ENCODE data around the gene SERPINI1.

SERPINI1 gene

DNA sequence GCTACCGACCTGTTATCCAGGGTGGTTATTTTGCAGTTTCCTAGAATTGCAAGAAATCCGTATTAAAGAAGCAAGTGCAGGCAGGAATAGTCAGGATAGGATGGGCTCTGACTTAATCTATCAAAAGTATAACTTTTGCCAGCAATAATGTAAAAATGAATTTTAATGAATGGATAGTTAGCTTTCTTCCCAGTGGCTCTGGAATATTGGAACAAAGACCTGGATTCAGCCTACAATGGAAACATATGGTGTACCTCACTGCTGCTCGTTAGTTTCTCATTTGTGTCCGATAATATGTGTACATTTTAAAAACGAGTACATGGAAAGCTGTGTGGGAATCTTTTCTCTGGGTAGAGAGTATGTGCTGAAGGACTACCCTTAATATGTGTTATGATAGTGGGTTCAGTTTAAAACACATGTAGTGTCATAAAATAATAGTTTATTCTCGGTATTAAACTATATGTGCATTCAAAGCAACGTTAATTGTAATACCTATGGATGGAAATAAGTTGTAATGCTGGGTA is 805 bp downstream of the SERPINI1 start:
- no peak for DNase-seq

DNA sequence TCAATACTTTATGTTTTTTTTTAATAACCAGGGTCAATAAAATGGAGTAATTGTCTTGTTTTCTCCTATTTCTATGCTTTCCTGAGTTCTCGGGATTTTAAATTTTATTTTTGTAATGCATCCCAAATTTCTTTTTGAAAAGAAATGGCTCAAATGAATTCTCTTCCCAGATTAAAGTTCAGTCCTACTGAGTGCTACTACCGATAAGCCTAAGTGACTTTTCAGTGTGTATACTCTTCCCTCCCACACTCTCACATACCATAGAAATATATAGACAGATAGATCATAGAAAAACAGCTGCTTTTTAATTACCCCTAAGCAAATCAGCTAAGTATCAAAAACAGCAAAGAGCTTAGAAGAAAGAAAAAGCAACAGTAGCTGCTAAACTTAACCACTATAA is 1.5 kb downstream of the SERPINI1 start:
- no peak for DNase-seq

DNA sequence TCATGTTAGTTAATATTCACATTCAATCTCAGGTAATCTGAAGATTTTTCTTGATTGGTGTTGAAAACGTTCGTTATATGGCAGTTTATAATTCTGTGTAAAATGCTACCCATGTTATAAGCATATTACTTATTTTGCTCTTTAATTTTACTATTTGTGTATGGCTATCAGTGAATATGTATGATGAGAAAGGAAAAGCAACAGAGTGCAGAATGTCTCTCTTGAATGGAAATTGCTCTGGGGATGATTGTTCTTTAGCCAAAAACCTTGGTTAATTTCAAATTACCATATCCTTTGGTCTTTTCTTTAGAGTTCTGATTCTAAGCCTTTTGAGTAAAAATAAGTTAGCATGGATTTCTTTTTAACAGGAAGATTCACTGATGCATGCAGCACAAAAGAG is 2.5 kb downstream of the SERPINI1 start:
- DNase-seq = no peak

DNA sequence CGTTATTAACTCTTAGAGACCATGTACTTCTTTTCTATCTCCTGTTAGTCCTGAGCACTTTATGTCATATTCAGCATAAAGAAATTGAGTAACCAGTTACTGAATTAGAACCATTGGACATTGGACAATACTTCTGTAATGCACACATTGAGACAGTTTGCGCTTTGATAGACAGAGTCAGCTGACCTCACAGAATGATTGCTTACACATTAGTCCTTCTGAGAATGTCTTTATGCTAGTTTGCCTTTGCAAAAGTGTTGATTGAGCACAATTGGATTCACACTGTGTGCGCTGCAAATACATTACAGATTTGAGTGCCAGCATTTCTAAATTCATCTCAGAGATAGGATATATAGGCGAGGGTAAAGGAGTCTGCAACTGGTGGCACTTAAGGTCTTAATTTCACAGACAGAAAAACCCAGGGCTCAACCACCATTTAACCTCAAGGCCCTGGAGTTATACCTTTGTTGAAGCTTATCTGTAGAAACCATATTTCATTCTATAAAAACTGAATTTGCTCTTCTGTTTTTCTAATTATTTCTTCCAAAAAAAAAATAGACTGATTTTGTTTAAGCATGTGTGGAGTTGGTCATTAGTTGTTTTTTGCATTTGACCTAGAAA is 3.8 kb downstream of the SERPINI1 start:
- no peak for DNase-seq

DNA sequence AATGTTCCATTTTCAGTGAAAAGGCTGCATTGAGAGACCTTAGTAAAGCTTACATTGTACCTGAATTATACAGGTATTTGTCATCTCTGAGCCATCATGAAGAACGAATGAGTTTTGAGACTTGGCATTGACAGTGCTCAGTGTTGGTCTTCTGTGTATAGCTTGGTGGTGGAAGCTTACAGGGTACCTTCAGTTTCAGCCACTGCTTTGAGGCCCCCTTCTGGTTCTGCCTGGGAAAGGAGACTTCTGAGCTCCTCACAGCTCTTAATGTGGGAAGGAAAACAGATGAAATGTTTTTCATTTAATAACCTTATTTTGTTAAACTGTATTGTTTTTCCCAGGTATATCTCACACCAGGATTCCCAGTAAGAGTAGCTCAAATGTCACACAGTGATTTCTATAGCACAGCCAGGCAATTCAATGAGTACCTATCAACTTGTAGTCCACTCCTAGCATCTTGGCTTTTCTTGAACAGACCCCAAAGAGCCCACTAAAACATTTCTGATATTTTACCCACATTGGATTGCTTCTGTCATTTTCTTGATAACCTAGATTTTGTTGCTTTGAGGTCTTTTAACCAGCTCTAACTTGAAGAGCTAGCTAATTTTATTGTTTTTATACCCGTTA is 5.6 kb downstream of the SERPINI1 start:
- peak in 1 of 2 donors; percentile 22 for DNase-seq

DNA sequence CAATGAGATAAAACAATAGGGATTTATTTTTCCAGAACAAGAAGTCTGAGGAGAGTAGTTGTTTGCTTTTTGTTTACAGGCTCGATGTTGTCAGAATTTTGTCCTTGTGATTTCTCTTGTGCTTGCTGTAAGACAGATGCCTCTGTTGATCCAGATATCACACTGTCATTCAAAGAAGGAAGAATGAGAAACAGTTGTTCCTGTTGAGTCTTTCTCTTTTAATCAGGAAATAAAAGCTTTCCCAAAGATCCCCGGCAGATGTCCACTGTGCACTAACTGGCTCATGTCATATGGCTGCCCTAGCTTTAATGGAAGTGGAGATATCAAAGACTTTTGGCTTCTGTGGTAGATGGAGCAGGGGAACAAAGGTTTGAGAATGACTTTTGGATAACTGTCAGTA is 6.8 kb downstream of the SERPINI1 start:
- DNase-seq = no peak

DNA sequence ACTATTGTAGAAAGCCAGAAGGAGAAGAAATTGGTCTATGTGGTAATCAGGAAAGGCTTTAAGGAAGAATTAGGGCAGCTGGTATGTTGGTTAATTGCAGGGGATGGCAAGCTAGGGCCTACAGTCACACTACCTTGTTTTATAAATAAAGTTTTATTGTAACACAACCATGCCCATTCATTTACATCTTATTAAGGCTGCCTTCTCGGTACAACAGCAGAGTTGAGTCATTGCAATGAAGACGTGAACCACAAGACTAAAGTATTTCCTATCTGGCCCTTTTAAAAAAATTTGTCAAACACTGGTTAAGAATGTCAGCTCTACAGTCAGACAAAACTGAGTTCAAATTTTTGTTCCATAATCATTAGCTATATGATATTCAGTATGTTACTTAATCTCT is 8.3 kb downstream of the SERPINI1 start:
- DNase-seq = no peak

DNA sequence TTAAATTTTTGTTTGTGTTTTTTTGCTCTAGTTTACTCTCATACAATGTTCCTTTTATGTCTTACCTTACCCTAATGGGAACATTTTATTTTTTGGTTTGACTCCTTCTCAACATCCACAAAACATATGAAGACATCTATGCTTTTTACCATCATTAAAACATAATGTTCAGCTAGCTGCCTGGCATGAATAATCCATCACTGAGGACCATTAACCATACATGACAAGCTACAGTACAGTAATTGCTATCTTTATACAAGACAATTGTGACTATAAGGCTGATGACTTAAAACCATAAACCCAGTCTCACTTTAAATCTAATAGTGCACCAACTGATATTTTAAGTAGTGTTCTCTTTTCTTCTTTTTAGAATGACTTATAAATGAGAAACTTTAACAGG is 13.7 kb downstream of the SERPINI1 start:
- no peak for DNase-seq

DNA sequence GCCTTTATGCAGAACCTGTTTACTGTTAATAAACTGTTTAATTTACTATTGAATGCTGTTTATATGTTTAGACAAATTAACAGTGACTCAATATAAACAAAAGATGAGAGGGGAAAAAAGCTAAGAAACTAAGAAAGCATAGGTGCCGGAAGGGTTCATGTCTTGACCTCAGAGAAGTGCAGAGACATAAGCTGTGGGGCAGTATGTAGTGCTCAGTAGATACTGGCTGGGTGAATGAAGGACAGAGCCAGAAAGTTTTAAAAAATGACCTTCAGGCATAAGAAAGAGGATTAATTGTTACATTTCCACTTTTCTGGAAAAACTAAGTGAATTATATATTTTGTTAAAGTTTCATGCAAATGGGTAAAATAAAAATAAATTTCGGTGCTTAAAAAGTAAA is 14.2 kb downstream of the SERPINI1 start:
- no peak for DNase-seq

DNA sequence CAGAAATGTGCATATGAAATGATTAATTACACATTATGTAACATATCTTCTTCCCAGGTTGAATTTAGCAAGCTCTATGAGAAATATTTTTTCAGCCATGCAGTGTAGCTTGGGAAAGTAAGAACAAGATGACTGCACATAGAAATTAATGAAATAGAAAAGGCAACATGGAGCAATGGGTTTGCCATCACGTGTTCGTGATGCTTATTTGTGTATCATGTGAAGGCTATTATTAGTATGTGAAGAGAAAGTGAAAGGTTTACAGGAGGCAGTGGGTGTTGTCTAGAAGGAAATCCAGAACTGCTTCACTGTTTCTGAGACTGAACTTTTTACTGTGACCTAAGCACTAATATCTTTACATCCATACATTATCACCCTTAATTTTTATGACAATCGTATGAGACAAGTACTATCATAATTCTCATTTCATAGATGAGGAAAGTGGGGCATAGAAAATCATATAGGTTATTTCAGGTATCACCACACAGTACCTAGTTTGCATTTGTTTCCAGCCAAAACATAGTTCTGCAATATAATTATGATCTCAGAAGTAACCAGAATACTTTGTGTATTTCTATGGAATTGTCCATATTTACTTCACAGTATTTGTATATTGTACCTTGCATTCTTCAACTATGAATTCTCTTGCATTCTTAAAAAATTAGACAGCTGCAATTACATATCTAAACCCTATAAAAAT is 14.9 kb downstream of the SERPINI1 start:
- DNase-seq = no peak

DNA sequence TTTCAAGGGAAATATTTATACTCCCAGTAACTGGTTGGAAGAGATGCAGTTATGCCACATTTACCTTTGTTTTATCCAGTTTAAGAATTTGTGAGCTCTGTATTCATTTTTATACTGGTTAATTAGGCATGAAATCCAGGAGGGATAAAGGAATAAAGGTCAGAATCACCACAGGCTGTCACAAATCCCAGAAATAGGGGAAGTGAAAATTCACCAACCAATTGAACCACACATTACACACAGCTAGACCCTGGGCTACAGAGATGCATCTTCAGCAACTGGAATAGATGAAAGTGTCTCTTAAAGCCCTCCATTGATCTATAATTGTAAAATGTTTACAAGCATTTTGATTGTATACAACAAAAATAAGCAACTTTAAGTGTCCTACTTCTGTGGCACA is 18.5 kb downstream of the SERPINI1 start:
- no peak for DNase-seq

DNA sequence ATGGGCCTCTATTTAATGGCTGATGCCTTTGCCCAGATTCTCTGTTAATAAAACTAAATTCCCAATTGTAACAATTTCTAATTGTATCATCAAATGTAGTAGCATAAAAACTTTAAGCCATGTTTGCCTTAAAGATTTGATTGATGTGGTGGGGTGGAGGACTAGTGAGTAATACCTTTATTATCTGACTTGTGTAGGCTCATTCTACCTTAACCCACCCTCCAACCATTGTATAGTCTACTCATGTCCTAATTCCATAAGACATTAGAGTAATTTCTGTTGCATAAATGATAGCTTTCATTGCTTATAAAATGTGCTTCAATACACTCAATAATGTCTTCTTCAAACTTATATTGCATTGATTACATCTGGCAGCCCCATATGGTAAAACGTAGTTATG is 25.8 kb downstream of the SERPINI1 start:
- no peak for DNase-seq

DNA sequence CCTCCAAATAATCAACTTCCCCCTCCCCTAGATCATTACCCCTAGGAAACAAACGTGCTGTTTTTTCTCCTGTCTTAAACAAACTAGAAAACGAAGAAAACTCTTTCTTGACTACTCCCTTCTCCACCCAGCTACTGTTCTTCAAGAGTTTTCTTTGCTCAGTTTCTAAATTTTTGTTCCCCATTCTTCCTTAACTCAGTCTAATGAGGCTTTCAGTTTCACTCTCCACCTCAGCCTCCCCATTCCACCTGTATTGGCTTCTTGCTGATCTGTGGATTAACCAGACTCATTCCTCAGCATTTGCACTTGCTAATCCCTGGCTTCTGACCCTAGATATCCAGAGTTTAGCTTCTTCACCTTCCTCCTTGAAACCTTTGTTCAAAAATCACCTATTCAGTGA is 26.8 kb downstream of the SERPINI1 start:
- DNase-seq = no peak

DNA sequence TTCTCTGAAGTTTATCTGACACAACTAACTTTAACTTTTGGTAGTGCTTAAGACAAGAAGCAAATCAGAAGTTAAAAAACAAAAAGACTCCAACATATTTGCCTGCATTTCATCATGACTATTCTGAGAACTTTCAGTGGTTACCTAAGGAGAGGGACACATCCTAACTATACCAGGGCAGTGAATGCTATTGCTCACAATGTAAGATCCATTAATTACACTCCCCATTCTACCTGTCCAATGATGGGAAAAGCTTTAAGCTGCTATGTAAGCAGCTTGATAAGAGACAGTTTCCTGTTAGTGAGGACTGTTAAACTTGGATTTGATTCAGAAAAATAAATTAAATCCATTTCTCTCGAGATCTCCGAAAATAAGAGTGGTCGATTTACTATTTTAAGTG is 37.5 kb downstream of the SERPINI1 start:
- no peak for DNase-seq

DNA sequence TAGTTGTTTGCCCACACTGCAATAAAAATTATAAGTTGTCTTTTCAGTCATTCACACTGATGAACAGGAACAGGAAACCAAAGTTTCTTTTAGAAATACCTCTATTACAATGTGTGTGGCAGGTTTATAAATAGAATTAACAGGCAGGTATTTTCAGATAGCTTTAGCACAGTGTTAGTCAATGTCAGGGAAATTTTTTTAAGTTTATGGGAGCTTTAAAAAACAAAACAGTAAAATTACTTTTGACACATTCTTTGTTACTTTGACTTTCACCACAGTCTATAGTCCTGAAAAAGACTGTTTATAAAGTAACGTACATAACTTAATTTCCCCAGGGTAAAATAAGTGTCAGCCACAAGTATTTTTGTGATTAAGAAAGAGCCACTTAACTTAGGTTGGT is 38.1 kb downstream of the SERPINI1 start:
- DNase-seq = no peak

DNA sequence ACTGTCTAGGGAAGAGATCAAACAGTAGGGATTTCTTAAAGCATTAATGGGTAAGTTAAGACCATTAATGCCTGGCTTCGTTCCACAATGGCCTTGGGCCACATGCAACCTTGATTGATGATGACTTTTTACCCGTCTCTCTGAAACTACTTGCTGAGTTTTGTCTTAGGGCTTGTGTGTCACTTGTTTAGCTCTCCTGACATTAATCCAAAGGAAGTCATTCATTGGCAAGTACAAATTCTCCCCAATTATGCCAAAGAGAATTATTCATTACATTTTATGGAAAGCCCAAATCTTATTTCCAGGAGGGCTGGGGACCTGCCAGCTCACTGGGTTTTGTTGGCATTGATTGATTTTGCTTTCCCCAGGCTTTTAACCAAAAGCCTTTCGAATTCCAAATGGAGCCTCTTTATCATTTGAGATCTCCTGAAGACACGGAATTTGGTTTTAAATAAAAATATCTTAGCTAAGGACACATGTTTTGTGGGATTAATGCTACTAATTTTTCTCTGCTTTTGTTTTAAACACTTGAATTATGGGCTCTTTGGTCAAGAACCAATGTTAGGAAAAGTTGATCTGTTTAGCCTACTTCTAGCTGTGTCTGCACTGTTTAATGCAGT is 40.7 kb downstream of the SERPINI1 start:
- no peak for DNase-seq

DNA sequence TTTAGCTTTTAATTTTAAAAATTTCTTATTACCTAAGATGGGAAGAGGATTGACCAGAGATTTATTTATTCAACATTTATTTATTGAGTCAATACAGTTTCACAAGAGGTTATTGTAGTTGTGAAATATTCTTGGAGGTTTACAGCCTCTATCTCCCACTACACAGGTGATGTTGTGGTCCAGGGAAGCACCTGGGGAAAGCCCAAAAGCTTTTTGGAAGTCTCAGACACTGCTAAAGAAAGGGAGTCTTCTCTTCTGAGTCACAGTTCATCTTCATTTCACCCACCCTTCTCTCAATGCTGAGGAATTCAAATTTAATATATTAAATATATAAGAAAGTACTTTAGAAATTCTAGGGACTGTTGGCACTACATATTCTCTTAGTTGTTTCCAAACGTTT is 41.8 kb downstream of the SERPINI1 start:
- DNase-seq = no peak

DNA sequence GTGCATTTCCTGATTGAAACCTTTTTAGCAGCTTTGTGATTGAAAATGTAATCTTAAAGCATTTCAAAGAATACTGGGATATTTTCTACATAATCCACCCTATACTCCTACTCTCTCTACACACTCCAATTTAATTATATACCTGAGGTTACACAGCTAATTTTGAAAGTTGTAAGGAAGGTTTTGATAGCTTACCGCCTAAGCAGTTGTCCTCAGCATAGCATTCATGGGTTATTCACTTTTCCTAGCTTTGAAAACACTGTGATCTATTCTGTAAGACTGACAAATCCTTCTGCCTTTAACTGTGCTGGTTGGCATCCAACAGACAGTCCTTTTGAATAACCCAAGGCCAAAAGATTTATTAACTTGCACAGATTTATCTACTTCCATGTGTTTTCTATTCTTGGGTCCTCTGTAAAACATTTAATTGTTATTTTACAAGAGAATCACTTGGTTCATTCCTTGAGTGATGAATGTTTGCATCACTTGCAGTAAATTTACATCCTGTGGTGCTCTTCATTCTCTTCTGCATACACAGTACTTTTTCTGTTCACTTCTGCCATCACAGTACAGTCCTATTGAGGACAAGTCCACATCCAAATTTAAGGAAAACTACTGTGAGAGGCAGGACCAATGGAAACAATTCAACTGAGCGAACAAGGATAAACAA is 44.8 kb downstream of the SERPINI1 start:
- DNase-seq = no peak

DNA sequence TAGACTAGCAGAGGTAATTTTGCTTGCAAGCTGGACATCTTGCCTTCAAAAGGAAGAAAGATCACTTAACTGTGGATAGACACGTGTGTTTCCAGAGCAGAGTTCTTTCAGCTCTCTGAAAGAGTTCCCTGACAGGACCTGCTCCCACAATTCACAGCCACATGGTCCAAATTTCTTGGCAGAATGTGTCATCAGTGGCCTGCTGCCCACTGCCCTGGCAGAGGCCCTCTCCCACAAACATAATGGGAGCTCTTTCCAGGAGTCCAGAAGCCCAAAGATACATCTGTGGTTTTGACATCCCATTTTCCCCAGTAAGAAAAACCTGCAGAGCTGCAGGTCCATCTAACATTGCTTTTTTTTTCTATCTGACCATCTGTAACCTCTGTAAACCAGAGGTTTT is 48.3 kb downstream of the SERPINI1 start:
- no peak for DNase-seq

DNA sequence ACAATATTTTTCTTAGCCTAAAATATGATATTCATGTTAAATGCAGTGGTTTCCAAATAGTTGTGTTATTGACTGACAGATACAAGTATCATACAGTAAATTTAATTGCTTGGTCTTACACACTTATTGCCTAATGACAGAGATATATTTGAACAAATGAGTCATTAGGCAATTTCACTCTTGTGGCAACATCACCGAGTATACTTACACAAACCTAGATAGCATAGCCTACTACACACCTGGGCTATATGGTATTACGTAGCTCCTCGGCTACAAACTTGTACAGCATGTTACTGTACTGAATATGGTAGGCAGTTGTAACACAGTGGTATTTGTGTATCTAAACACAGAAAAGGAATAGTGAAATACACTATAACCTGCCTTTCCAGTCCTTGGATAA is 50.3 kb downstream of the SERPINI1 start:
- no peak for DNase-seq

DNA sequence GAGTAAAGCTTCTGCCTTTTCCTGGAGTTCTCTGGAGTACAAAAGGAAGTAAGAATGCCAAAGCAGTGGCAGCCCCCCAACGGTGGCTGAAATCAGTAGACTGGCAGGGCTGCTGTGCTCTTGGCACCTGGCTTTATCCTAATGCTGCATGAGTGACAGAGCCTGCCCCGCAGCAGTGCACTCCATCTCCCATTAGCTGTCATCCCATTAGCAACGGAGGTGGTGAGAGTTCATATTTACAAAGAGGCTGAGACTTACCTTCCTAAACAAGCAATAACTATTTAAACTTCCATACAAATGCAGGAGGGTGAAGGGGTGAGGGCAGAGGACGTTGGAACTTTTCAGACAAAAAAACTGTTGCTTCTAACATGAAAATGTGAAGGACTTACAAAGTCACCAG is 51.9 kb downstream of the SERPINI1 start:
- DNase-seq = no peak

DNA sequence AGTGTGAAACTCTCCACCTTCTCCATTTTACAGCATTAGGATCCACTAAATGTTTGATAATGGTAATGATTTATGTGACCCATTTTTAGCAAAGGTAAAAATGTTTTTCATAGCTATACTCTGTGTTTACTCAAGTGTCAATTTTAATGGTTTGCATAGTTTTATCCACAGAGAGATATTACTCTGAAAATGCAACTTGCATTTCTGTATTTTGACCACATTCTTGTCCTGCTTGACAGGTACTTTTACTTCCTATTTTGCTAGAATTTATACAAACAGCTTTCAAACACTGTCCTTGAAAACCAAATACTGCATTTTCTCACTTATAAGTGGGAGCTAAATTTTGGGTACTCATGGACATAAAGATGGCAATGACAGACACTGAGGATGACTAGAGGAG is 62.9 kb downstream of the SERPINI1 start:
- no peak for DNase-seq

DNA sequence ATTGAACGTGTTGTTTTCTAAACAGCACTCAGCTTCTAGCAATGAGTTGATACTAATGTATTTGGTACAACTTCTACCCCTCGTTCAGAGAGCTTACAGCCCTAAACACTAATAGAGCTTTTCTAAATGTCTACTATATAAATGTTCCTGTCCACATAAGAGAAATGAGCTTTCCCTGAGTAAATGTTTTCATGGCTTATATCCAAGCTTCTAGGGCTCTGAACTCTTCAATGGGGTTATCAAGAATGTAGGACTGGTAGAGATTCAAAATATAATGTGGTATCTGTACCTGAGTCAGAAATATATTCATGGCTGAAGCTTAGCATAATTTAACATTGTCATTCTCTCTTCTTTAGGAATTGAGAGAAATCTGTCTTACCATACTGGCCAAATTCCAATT is 73.4 kb downstream of the SERPINI1 start:
- DNase-seq = no peak
